Keratinocyte (primary cell): Measurements from ENCODE around the gene RET. TPM values are rescaled to one million over a fixed set of nuclear protein-coding genes. Genes with fewer than 3 reads are reported as not detected.

Experiments used
- DNase-seq: peaks from one replicate; pipeline ENCODE4 v3.0.0-alpha.2; 2011; ENCODE audit warnings: low read depth, missing footprints, low spot score
- FAIRE-seq: peaks from 2 replicates; lab custom pipeline; 2011; peaks lifted over from hg19 to GRCh38; lab: Jason Lieb, UNC
- H2AFZ ChIP-seq: 2 replicates; pipeline ENCODE4 v1.6.0; 2012; ENCODE audit warnings: low read length, control low read depth, inconsistent platforms; ENCODE audit not compliant: control insufficient read depth
- H3K27ac ChIP-seq: 2 replicates; pipeline ENCODE4 v1.5.1; 2011; ENCODE audit warnings: low read length; ENCODE audit not compliant: control insufficient read depth, insufficient read depth
- H3K27me3 ChIP-seq: 3 replicates; pipeline ENCODE4 v1.6.0; 2011; ENCODE audit warnings: low read length; ENCODE audit not compliant: control insufficient read depth, insufficient read depth; ENCODE audit errors: extremely low read depth
- H3K36me3 ChIP-seq, 2 experiments: 2 replicates in 1 of 2; 3 replicates in 1 of 2; pipeline ENCODE4 v1.5.1; 2011; ENCODE audit warnings: low read length in 2 of 2, mild to moderate bottlenecking in 1 of 2; ENCODE audit not compliant: control insufficient read depth in 2 of 2, insufficient read depth in 2 of 2; ENCODE audit errors: extremely low read depth in 1 of 2
- H3K4me1 ChIP-seq: 3 replicates; pipeline ENCODE4 v1.5.1; 2011; ENCODE audit warnings: low read length; ENCODE audit not compliant: control insufficient read depth, insufficient read depth; ENCODE audit errors: extremely low read depth
- H3K4me2 ChIP-seq: 3 replicates; pipeline ENCODE4 v1.6.0; 2011; ENCODE audit warnings: low read depth, low read length; ENCODE audit not compliant: control insufficient read depth, insufficient read depth; ENCODE audit errors: extremely low read depth
- H3K4me3 ChIP-seq, 3 experiments: fragments of 200-600 bp in 1 of 3; sonication (generic) in 1 of 3; 2 replicates in 2 of 3; 3 replicates in 1 of 3; pipeline ENCODE4 v1.5.1; 2011 to 2016; ENCODE audit warnings: low read length in 3 of 3, mild to moderate bottlenecking in 3 of 3, control low read depth in 2 of 3, inconsistent platforms in 1 of 3, low read depth in 1 of 3, mixed read lengths in 1 of 3, mixed run types in 1 of 3, moderate library complexity in 1 of 3; ENCODE audit not compliant: control insufficient read depth in 2 of 3, insufficient read depth in 2 of 3; ENCODE audit errors: extremely low read depth in 1 of 3
- H3K79me2 ChIP-seq: 2 replicates; pipeline ENCODE4 v1.6.0; 2012; ENCODE audit warnings: low read length; ENCODE audit not compliant: control insufficient read depth, insufficient read depth
- H3K9ac ChIP-seq: 3 replicates; pipeline ENCODE4 v1.6.0; 2011; ENCODE audit warnings: low read length; ENCODE audit not compliant: control insufficient read depth, insufficient read depth; ENCODE audit errors: extremely low read depth
- H3K9me1 ChIP-seq: 3 replicates; pipeline ENCODE4 v1.6.0; 2011; ENCODE audit warnings: low read length; ENCODE audit not compliant: control insufficient read depth, insufficient read depth; ENCODE audit errors: extremely low read depth
- H3K9me3 ChIP-seq: 2 replicates; pipeline ENCODE4 v1.5.1; 2012; ENCODE audit warnings: low read depth, low read length; ENCODE audit not compliant: control insufficient read depth
- H4K20me1 ChIP-seq: 3 replicates; pipeline ENCODE4 v1.6.0; 2011; ENCODE audit warnings: low read length; ENCODE audit not compliant: control insufficient read depth, insufficient read depth; ENCODE audit errors: extremely low read depth
- CTCF ChIP-seq, 3 experiments: IDR thresholded peaks in 1 of 3; conservative IDR thresholded peaks in 1 of 3; optimal IDR thresholded peaks in 1 of 3; 2 replicates in 2 of 3; 3 replicates in 1 of 3; pipeline versions ENCODE3 to v1.5.1; 2011; ENCODE audit warnings: low read length in 3 of 3, mild to moderate bottlenecking in 3 of 3, moderate library complexity in 2 of 3, control low read depth in 1 of 3, inconsistent platforms in 1 of 3; ENCODE audit not compliant: insufficient read depth in 2 of 3; ENCODE audit errors: extremely low read depth in 1 of 3
- EZH2 ChIP-seq: IDR thresholded peaks from one replicate; pipeline ENCODE4 v1.6.1; 2012; ENCODE audit warnings: inconsistent platforms, mild to moderate bottlenecking, low read length, moderate library complexity
- dilution Hi-C: fragments of 300-500 bp; cut with MboI; formaldehyde crosslinking; loops from one replicate; pipeline ENCODE4 v1.7.0; 2020; ENCODE audit warnings: low sequenced_read_pairs; ENCODE audit not compliant: extremely low pct_ligation_motif_present
- polyA plus RNA-seq, 5 experiments: library from polyadenylated mRNA; depleted of rRNA in 3 of 5; stranded (reverse) in 3 of 5; stranded (forward) in 1 of 5; unstranded in 1 of 5; fragments of >200 nt; gene quantifications; 1 replicate in 1 of 5; 2 replicates in 3 of 5; 3 replicates in 1 of 5; pipeline versions ENCODE4 v1.2.1 to v1.2.3, GENCODE V29; 2011 to 2012; ENCODE audit warnings: missing spikeins in 2 of 5, low read depth in 1 of 5, low replicate concordance in 1 of 5

The RET gene
- polyA plus RNA-seq, 1 donor (not counting 4 experiments of a cell fraction or from before 2014, with no cell fraction given): 0.21 TPM

GRCh38 chr10:43136432-43136831 lies 59.6 kb downstream of the RET start:
- H3K9ac ChIP-seq: no peak overlapping the region
- H3K4me2 ChIP-seq: no peak overlapping the region
- no peaks in the 10 kb centered on the region for H4K20me1 ChIP-seq
- dilution Hi-C loops: no loop called here
- TF ChIP-seq CTCF (optimal IDR thresholded peaks at IDR 0.05 in 1 of 3, IDR thresholded peaks at IDR 0.05 in 1 of 3, conservative IDR thresholded peaks at IDR 0.05 in 1 of 3; ENCODE audit: extremely low read depth in 1 of 3, insufficient read depth in 2 of 3, low read length in 3 of 3) (no peak), EZH2 (no peak)
- H2AFZ ChIP-seq: no peak overlapping the region
- no peaks in the 10 kb centered on the region for H3K36me3 ChIP-seq
- peaks cover 29% of the 10 kb centered on the region for H3K79me2 ChIP-seq
- H3K27me3 ChIP-seq: no peaks in the 10 kb centered on the region
- no peak for DNase-seq
- no peaks in the 10 kb centered on the region for H3K9me3 ChIP-seq
- peaks cover 13% of the 10 kb centered on the region for H3K4me1 ChIP-seq
- no peaks in the 10 kb centered on the region for H3K9me1 ChIP-seq
- no peak overlapping the region for H3K27ac ChIP-seq
- FAIRE-seq: no peak
- no peak overlapping the region for H3K4me3 ChIP-seq

- no peaks in the 10 kb centered on the region for H3K36me3 ChIP-seq
- H3K4me1 ChIP-seq: peaks cover 13% of the 10 kb centered on the region
- no peaks in the 10 kb centered on the region for H3K27me3 ChIP-seq
- peaks cover 34% of the 10 kb centered on the region for H3K79me2 ChIP-seq
- DNase-seq: no peak
- no peaks in the 10 kb centered on the region for H3K9me1 ChIP-seq
- peak overlapping the region; percentile 83 for H3K9ac ChIP-seq
- H2AFZ ChIP-seq: peak overlapping the region; percentile 64
- H3K9me3 ChIP-seq: no peaks in the 10 kb centered on the region
- no peak for FAIRE-seq
- H3K4me2 ChIP-seq: peak overlapping the region; percentile 82
- H3K4me3 ChIP-seq: peak overlapping the region; percentile 71 to 81 (median 81)
- dilution Hi-C loops: no loop called here
- TF ChIP-seq CTCF (optimal IDR thresholded peaks at IDR 0.05 in 1 of 3, IDR thresholded peaks at IDR 0.05 in 1 of 3, conservative IDR thresholded peaks at IDR 0.05 in 1 of 3; ENCODE audit: extremely low read depth in 1 of 3, insufficient read depth in 2 of 3, low read length in 3 of 3) (no peak), EZH2 (no peak)
- H3K27ac ChIP-seq: peak overlapping the region; percentile 72
- H4K20me1 ChIP-seq: no peaks in the 10 kb centered on the region
Measured at GRCh38 chr10:43136995-43137716, 60.3 kb downstream of the RET start.
